Activated naive CD4-positive, alpha-beta T cell treated with anti-CD3 and anti-CD28 coated beads, Interleukin-2, amount 50 U/mL, for 24 hours (primary cell): ENCODE measurements around the gene ARV1.

ENCODE experiments used
- H3K27ac Mint-ChIP-seq: one replicate; pipeline ENCODE4 v1.8.0; 2021; ENCODE audit warnings: mild to moderate bottlenecking, mixed read lengths
- H3K27me3 Mint-ChIP-seq: one replicate; pipeline ENCODE4 v1.8.0; 2021; ENCODE audit warnings: mixed read lengths
- H3K36me3 Mint-ChIP-seq: one replicate; pipeline ENCODE4 v1.8.0; 2021; ENCODE audit warnings: mixed read lengths
- H3K4me1 Mint-ChIP-seq: one replicate; pipeline ENCODE4 v1.8.0; 2021; ENCODE audit warnings: mixed read lengths
- H3K4me3 Mint-ChIP-seq: one replicate; pipeline ENCODE4 v1.8.0; 2021; ENCODE audit warnings: mild to moderate bottlenecking, mixed read lengths
- H3K9me3 Mint-ChIP-seq: one replicate; pipeline ENCODE4 v1.8.0; 2021; ENCODE audit warnings: mixed read lengths

Gene ARV1

DNA sequence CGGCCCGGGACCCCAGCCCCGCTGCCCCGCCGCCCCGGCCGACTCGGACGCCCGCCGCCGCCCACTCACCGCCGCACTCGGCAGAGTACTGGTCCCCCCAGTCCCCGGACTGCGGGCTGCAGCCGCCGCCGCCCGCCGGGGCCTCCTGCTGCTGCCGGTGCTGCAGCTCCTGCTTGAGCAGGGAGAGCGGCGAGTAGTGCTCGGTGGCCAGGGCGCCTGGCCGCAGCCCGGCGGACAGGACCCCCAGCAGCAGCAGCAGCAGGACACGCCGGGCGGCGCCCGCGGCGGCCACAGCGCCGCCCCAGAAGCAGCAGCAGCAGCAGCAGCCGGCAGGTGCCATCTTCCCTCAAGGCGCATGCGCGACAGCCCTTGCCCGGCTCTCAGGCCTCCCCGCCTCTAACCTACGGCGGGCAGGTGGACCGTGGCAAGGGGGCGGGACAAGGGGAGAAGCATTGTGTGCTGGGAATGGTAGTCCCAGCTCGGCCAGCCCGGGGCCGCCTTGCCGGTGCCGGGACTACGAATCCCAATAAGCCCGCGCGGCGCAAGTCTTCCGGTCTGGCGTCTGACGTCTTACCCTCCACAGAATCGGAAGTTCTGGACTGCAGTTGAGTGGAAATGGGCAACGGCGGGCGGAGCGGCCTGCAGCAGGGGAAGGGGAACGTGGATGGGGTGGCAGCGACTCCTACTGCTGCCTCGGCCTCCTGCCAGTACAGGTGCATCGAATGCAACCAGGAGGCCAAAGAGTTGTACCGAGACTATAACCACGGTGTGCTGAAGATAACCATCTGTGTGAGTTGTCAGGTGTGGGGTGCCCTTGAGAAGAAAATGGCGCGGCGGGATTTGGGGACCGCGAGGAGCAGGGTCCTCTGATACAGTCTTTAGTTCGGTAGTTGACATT is at the start of gene ARV1, which contains the start of gene TTC13:
ARV1 (plus strand) TSS at position 604 of the 898 bp plus-strand sequence; CDS start at position 616, 12 bp downstream.
TTC13 (minus strand) TSS at position 371 of the 898 bp plus-strand sequence; CDS start at position 340, 31 bp downstream.
- Mint-ChIP-seq H3K36me3 (peaks cover 2% of the 10 kb centered on the region), H3K4me3 (peak within 1 kb of the TSS; percentile 93), H3K4me1 (peaks cover 32% of the 10 kb centered on the region), H3K27me3 (no peaks in the 10 kb centered on the region), H3K27ac (peak within 1 kb of the TSS; percentile 95), H3K9me3 (no peaks in the 10 kb centered on the region)

DNA sequence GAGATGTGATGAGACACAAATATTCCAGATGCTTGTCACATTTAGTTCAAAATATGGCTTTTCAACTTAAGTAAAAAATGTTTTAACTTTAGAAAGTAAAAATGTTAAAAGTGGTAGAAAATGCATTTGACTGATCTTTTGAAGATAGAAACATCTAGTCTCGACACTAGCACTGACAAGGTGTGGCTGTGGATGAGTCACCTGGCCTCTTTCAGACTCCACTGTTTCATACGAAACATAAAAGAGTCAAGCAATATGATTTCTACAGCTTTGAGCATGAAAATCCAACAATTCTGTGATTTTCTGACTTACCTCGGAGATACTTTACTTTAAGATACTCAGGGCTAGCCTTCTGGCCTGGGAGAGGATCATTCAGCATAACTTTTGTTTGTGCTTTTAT is 47.9 kb upstream of the ARV1 start:
- Mint-ChIP-seq H3K27ac (no peak overlapping the region), H3K27me3 (no peaks in the 10 kb centered on the region), H3K4me3 (no peak overlapping the region), H3K36me3 (peaks cover 5% of the 10 kb centered on the region), H3K4me1 (no peaks in the 10 kb centered on the region), H3K9me3 (no peaks in the 10 kb centered on the region)

DNA sequence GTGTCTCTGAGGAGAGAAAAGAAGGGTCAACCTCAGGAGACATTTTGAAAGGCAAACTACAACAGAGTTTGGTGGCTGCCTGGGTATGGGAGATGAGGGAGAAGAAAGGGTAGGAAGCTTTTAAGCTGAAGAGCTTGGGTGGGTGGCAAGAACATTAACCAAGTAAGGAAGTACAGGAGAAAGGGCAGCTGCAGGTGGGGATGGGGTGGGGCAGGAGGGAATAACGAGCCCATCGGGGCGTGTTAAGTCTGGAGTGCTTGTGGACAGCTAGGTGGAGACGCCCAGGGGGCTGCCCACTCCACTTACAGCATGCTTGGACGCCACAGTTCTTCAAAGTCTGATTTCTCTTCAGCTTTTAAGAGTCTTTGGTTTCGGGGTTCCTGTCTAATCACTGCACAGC is 43.0 kb upstream of the ARV1 start:
- H3K27ac Mint-ChIP-seq = no peak overlapping the region
- peaks cover 5% of the 10 kb centered on the region for H3K36me3 Mint-ChIP-seq
- H3K9me3 Mint-ChIP-seq = no peaks in the 10 kb centered on the region
- no peaks in the 10 kb centered on the region for H3K27me3 Mint-ChIP-seq
- peaks cover 14% of the 10 kb centered on the region for H3K4me1 Mint-ChIP-seq
- H3K4me3 Mint-ChIP-seq = no peak overlapping the region

DNA sequence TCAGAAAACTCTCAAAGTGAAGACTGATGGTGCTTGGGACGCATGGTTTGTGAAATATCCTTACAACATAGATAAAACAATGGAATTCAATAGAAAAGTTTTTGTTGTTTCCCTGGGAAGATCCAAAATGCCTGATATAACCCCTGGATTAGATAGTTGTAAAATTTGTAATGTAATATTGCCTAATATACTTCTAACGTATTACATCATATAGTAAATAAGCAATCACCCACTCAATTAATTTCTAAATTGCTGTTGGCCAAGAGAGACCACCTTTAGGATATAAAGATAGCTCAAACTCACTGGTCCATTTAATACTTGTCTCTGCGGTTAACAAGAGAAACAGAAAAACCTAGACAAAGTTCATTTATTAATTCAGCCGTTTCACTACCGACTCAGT is 42.4 kb upstream of the ARV1 start:
- no peaks in the 10 kb centered on the region for H3K9me3 Mint-ChIP-seq
- no peak overlapping the region for H3K4me3 Mint-ChIP-seq
- peaks cover 14% of the 10 kb centered on the region for H3K4me1 Mint-ChIP-seq
- H3K27me3 Mint-ChIP-seq = no peaks in the 10 kb centered on the region
- peaks cover 5% of the 10 kb centered on the region for H3K36me3 Mint-ChIP-seq
- peak overlapping the region; percentile 5 for H3K27ac Mint-ChIP-seq

- no peak overlapping the region for H3K4me3 Mint-ChIP-seq
- peak overlapping the region; percentile 23 for H3K27ac Mint-ChIP-seq
- H3K36me3 Mint-ChIP-seq = peaks cover 5% of the 10 kb centered on the region
- H3K27me3 Mint-ChIP-seq = no peaks in the 10 kb centered on the region
- H3K9me3 Mint-ChIP-seq = no peaks in the 10 kb centered on the region
- H3K4me1 Mint-ChIP-seq = peaks cover 14% of the 10 kb centered on the region
These were observed 41.5 kb upstream of the ARV1 start for GRCh38 chr1:230937371-230937770.

DNA sequence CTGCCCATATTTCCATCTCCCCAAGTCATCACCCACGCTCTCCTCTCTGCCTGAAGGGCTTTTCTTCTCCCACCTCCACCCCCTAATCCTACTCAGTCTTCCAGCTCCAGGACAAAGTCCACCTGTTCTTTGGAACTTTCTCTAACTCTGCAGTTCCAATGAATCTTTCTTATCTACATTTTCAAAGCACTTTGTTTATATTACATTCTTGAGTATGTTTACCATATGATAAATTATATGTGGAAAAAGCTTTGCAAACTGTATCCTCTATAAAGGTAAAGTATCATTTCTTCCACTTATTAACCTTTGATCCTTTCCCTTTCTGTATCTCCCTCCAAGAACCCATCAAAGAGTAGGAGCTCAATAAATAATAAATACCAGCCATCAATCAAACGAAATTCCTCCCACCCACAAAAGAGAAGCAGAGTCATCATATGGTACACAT is 39.9 kb upstream of the ARV1 start:
- Mint-ChIP-seq H3K36me3 (peaks cover 8% of the 10 kb centered on the region), H3K27ac (peak overlapping the region; percentile 1)

DNA sequence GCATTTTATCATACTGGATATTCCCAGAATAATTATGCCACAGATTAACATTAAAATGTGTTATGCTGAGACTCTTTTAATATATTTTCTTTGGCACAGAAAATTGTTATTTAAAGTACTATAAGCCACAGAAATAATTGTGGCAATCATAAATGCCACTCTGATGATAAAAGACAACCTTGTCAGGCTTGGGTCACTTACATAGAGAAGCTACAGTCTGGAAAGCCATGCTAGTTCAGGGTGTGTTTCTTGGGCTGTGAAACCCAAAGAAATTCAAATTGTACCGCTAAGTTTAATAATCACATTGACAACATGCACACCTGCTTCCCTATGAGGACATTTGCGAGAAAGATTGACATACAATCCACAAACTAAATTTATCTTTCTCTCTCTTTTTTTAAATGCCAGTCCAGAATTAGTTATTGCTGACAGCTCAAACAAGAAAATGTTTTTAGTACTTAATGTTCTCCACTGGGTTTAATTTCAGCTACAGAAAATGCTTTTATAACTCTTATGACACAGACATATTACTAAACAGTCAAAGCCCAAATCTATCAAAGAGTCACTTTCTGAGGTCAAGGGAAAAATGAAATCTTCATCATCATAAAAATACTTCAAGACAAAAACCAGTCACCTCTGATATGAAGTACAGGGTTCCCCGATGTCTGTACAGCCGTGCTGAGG is 38.9 kb upstream of the ARV1 start:
- Mint-ChIP-seq H3K27ac (no peak overlapping the region), H3K9me3 (no peaks in the 10 kb centered on the region), H3K27me3 (no peaks in the 10 kb centered on the region), H3K36me3 (peaks cover 10% of the 10 kb centered on the region), H3K4me3 (no peak overlapping the region), H3K4me1 (peaks cover 14% of the 10 kb centered on the region)

More for the DNA sequence above, 39.9 kb upstream of the ARV1 start:
- Mint-ChIP-seq H3K4me1 (peaks cover 14% of the 10 kb centered on the region), H3K4me3 (no peak overlapping the region), H3K27me3 (no peaks in the 10 kb centered on the region), H3K9me3 (no peaks in the 10 kb centered on the region)

- peaks cover 14% of the 10 kb centered on the region for H3K4me1 Mint-ChIP-seq
- H3K27me3 Mint-ChIP-seq = no peaks in the 10 kb centered on the region
- H3K27ac Mint-ChIP-seq = no peak overlapping the region
- peaks cover 12% of the 10 kb centered on the region for H3K36me3 Mint-ChIP-seq
- H3K4me3 Mint-ChIP-seq = no peak overlapping the region
- no peaks in the 10 kb centered on the region for H3K9me3 Mint-ChIP-seq
These were observed 38.0 kb upstream of the ARV1 start for GRCh38 chr1:230940848-230941247.

GRCh38 chr1:230943048-230943593 is 35.8 kb upstream of the ARV1 start:
- peaks cover 6% of the 10 kb centered on the region for H3K4me1 Mint-ChIP-seq
- H3K4me3 Mint-ChIP-seq = no peak overlapping the region
- H3K27ac Mint-ChIP-seq = no peak overlapping the region
- no peaks in the 10 kb centered on the region for H3K9me3 Mint-ChIP-seq
- no peaks in the 10 kb centered on the region for H3K27me3 Mint-ChIP-seq
- H3K36me3 Mint-ChIP-seq = peaks cover 15% of the 10 kb centered on the region

DNA sequence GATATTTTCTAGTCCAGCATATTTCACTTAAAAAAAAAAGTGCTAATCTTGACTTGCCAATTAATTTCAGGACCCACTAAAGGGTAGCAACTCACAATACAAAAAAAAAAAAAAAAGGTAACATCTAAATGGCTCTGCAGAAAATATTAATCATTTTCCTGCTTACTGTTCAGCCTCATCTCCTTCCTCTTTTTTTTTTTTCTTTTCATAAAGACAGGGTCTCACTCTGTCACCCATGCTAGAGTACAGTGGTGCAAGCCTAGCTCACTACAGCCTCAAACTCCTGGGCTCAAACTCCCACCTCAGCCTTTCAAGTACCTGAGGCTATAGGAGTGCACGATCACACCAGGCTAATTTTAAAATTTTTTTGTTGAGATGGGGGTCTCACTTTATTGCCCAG is 30.6 kb upstream of the ARV1 start:
- Mint-ChIP-seq H3K4me1 (peaks cover 5% of the 10 kb centered on the region), H3K9me3 (no peaks in the 10 kb centered on the region), H3K4me3 (no peak overlapping the region), H3K27me3 (no peaks in the 10 kb centered on the region), H3K27ac (no peak overlapping the region), H3K36me3 (peaks cover 16% of the 10 kb centered on the region)

GRCh38 chr1:230948903-230949302 is 30.0 kb upstream of the ARV1 start:
- peaks cover 19% of the 10 kb centered on the region for H3K36me3 Mint-ChIP-seq

GRCh38 chr1:230950404-230950803 is 28.5 kb upstream of the ARV1 start:
- H3K27me3 Mint-ChIP-seq = no peaks in the 10 kb centered on the region
- H3K4me3 Mint-ChIP-seq = no peak overlapping the region
- peaks cover 19% of the 10 kb centered on the region for H3K36me3 Mint-ChIP-seq
- peaks cover 5% of the 10 kb centered on the region for H3K4me1 Mint-ChIP-seq
- no peaks in the 10 kb centered on the region for H3K9me3 Mint-ChIP-seq
- H3K27ac Mint-ChIP-seq = no peak overlapping the region

More at GRCh38 chr1:230948903-230949302, 30.0 kb upstream of the ARV1 start:
- no peak overlapping the region for H3K4me3 Mint-ChIP-seq
- peaks cover 5% of the 10 kb centered on the region for H3K4me1 Mint-ChIP-seq
- no peaks in the 10 kb centered on the region for H3K9me3 Mint-ChIP-seq
- no peaks in the 10 kb centered on the region for H3K27me3 Mint-ChIP-seq
- no peak overlapping the region for H3K27ac Mint-ChIP-seq

- Mint-ChIP-seq H3K4me1 (peaks cover 26% of the 10 kb centered on the region), H3K36me3 (peaks cover 21% of the 10 kb centered on the region), H3K27me3 (no peaks in the 10 kb centered on the region), H3K9me3 (no peaks in the 10 kb centered on the region), H3K4me3 (no peak overlapping the region), H3K27ac (no peak overlapping the region)
These were observed 21.3 kb upstream of the ARV1 start for GRCh38 chr1:230957580-230957989.

- no peak overlapping the region for H3K27ac Mint-ChIP-seq
These were observed 20.5 kb upstream of the ARV1 start for GRCh38 chr1:230958370-230958769.

DNA sequence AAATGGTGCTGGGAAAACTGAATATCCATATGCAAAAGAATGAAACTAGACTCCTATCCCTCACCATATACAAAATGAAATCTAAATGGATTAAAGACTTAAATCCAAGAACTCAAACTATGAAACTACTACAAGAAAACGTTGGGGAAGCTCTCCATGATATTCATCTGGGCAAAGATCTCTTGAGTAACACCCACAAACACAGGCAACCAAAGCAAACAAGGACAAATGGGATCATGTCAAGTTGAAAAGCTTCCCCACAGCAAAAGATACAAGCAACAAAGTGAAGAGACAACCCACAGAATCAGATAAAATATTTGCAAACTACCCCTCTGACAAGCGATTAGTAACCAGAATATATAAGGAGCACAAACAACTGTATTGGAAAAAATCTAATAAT is 14.0 kb upstream of the ARV1 start:
- Mint-ChIP-seq H3K36me3 (peaks cover 14% of the 10 kb centered on the region), H3K9me3 (no peaks in the 10 kb centered on the region), H3K27ac (no peak overlapping the region), H3K4me3 (no peak overlapping the region), H3K4me1 (peaks cover 62% of the 10 kb centered on the region), H3K27me3 (no peaks in the 10 kb centered on the region)

More at GRCh38 chr1:230958370-230958769, 20.5 kb upstream of the ARV1 start:
- Mint-ChIP-seq H3K27me3 (no peaks in the 10 kb centered on the region), H3K4me1 (peaks cover 33% of the 10 kb centered on the region), H3K36me3 (peaks cover 20% of the 10 kb centered on the region), H3K4me3 (no peak overlapping the region), H3K9me3 (no peaks in the 10 kb centered on the region)
